IPS DF 6.9 (cell line): ENCODE data around the gene KRTAP5-5.

ENCODE experiments used
- DNase-seq: peaks from one replicate; pipeline ENCODE4 v3.0.0-alpha.2; 2013; ENCODE audit warnings: low read depth, low spot score
- H3K27ac ChIP-seq: one replicate; pipeline ENCODE4 v1.5.1; 2013; ENCODE audit warnings: low read length, control low read depth
- H3K27me3 ChIP-seq: 2 replicates; pipeline ENCODE4 v1.6.1; 2013; ENCODE audit warnings: mild to moderate bottlenecking, low read length; ENCODE audit not compliant: control insufficient read depth, insufficient read depth
- H3K36me3 ChIP-seq: 2 replicates; pipeline ENCODE4 v1.6.1; 2013; ENCODE audit warnings: low read length; ENCODE audit not compliant: control insufficient read depth, insufficient read depth
- H3K4me1 ChIP-seq: 2 replicates; pipeline ENCODE4 v1.6.1; 2013; ENCODE audit warnings: low read length; ENCODE audit not compliant: control insufficient read depth, insufficient read depth
- H3K4me3 ChIP-seq: 2 replicates; pipeline ENCODE4 v1.5.1; 2013; ENCODE audit warnings: mild to moderate bottlenecking, low read length
- H3K9me3 ChIP-seq: 2 replicates; pipeline ENCODE4 v1.6.1; 2013; ENCODE audit warnings: low read length, inconsistent platforms; ENCODE audit not compliant: control insufficient read depth, insufficient read depth
- WGBS: extraction: QIAGEN DNeasy Blood & Tissue Kit; methylation state at CpG from one replicate; pipeline ENCODE4 v1.1.7; 2013; ENCODE audit warnings: mixed read lengths, missing lambda C conversion rate; ENCODE audit not compliant: insufficient read length, insufficient coverage; 5-methylcytosine and 5-hydroxymethylcytosine counted together

The KRTAP5-5 gene

DNA sequence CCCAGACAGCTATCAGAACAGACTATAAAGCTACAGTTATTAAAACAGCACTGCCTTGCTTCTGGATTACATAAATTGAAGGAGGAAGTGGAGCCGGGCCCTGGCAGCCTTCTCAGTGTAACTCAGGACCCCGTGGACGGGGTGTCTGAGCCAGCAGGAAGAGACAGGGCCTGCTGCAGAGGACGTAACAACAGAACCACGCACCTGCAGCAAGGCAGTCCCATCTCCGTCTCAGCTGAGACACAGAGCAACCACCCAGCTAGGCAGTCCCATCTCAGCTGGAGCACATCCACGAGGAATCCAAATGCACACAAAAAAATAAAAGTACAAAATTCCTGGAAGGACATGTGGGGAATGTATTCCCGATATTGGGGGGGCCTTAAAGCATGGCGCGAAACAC is 50.3 kb downstream of the KRTAP5-5 start:
- no peak overlapping the region for H3K27ac ChIP-seq
- no peak for DNase-seq
- H3K9me3 ChIP-seq, result no peaks in the 10 kb centered on the region
- H3K4me3 ChIP-seq, result no peak overlapping the region
- H3K27me3 ChIP-seq, result no peaks in the 10 kb centered on the region
- WGBS, result no CpG with 5 or more reads among the region's 10 CpGs
- H3K36me3 ChIP-seq, result no peaks in the 10 kb centered on the region
- H3K4me1 ChIP-seq, result no peaks in the 10 kb centered on the region
